ENCODE data around the gene EGFL6. TPM values are rescaled to one million over a fixed set of nuclear protein-coding genes. Genes with fewer than 3 reads are reported as not detected.

EGFL6 gene
- total RNA-seq, 1 experiment from 2014 or later, result not detected

Other genes with a start within 250 kb of the EGFL6 start
- not detected in 2 replicates for gene ATXN3L, start 249.5 kb upstream of the EGFL6 start, total RNA-seq (2014; rRNA removed; shearing (Covaris generic))
- gene TCEANC, start 83.5 kb downstream of the EGFL6 start, total RNA-seq (2014; rRNA removed; shearing (Covaris generic)), result 2.9 and 3.5 TPM in 2 replicates
- 26.9 and 35.9 TPM in 2 replicates for gene RAB9A, start 119.5 kb downstream of the EGFL6 start, total RNA-seq (2014; rRNA removed; shearing (Covaris generic))
- gene TRAPPC2, start 165.0 kb downstream of the EGFL6 start, total RNA-seq (2014; rRNA removed; shearing (Covaris generic)), result 20.3 and 21.1 TPM in 2 replicates
- 19.9 and 26.6 TPM in 2 replicates for gene OFD1, start 165.1 kb downstream of the EGFL6 start, total RNA-seq (2014; rRNA removed; shearing (Covaris generic))
- 0.50 and 0.75 TPM in 2 replicates for gene GPM6B, start 247.5 kb downstream of the EGFL6 start, total RNA-seq (2014; rRNA removed; shearing (Covaris generic))